Subcutaneous adipose tissue (tissue), 4 donors: Measurements from ENCODE around the gene MEP1A. TPM values are rescaled to one million over a fixed set of nuclear protein-coding genes. Genes with fewer than 3 reads are reported as not detected.

Experiments used
- total RNA-seq, 4 donors: library from RNA; depleted of rRNA; stranded (reverse); fragments of >200 nt; gene quantifications; one replicate each; pipeline ENCODE4 v1.1.0, GENCODE V29; 2016
- TF ChIP-seq, protein P1 (sequence below): fragments of 450-650 bp; IDR thresholded peaks from one replicate; pipeline ENCODE4 v1.5.1; 2016; ENCODE audit warnings: low read depth, mild to moderate bottlenecking, control low read depth, antibody characterized with exemption, moderate library complexity

The MEP1A gene
- total RNA-seq, 4 donors from 2014 or later: 0.65 TPM; not detected in 3

DNA sequence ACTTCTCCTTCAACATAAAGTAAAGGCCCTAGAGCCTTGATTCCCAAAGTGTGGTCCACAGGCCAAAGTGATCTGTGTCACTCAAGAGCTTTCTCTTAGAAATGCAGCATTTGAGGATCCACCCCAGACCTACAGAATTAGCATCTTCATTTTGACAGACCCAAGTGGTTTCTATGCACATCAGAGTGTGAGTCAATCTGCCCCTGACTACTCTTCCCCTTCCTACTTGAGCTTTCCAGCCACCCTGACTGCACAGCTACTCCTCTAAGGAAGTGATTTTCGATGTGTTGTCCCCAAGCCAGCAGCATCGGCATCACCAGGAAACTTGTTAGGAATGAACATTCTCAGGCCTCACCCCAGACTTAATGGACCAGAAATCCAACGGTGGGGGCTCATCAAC lies 2.6 kb downstream of the MEP1A start:
- TF ChIP-seq, protein P1, sequence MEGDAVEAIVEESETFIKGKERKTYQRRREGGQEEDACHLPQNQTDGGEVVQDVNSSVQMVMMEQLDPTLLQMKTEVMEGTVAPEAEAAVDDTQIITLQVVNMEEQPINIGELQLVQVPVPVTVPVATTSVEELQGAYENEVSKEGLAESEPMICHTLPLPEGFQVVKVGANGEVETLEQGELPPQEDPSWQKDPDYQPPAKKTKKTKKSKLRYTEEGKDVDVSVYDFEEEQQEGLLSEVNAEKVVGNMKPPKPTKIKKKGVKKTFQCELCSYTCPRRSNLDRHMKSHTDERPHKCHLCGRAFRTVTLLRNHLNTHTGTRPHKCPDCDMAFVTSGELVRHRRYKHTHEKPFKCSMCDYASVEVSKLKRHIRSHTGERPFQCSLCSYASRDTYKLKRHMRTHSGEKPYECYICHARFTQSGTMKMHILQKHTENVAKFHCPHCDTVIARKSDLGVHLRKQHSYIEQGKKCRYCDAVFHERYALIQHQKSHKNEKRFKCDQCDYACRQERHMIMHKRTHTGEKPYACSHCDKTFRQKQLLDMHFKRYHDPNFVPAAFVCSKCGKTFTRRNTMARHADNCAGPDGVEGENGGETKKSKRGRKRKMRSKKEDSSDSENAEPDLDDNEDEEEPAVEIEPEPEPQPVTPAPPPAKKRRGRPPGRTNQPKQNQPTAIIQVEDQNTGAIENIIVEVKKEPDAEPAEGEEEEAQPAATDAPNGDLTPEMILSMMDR: no peak

DNA sequence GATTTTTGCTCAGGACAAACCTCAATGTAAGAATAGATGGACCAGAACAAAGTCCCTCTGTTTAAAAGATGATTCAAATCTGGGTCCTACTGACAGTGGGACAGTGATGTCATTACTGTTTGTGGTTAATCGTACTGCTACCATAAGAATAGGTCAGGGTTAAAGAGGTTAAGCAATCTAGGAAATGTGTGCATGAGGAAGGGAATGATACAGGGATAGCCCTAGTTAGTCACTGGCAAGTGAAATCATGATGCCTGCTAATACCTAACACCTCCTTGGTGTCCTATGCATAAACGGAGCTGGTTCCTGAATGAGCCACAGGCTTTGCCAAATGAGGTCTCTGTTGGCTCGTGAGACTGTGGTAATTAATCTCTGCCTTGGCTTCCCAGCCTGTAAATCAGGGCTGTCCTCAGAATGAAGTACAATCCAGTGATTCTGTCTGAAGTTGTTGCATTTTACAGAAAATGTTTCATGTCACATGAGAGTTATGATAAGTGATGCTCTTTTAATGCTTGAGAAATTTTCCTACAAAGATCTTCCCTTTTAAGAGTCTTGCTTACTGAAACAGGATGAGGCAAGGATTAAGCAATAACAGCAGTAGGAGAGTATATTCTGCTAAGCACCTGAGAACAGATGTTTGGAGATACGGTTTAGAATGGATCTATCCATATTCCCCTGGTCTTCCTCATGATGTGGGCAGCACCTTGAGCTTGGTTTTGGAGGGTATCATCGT lies 3.8 kb downstream of the MEP1A start:
- TF ChIP-seq, protein P1: no peak

DNA sequence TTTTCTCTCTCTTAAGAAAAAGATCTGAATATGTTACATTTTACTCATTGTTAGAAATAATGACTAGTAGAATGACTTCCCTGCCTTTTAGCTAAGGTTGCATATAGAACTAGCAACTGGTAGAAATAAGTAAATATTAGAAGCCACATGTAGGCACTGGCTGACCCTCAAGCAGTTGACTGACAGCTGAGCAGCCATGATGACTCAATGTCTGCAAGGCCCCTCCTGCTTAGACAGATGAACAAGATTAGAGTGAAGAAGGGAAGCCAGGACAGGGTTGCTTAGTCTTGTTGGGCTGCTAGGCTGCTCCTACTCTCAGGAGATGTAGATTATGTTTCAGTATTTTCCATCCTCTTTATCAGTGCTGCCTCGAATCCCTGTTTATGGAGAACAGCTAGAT lies 6.5 kb downstream of the MEP1A start:
- TF ChIP-seq, protein P1: no peak

GRCh38 chr6:46808806-46809205 lies 15.6 kb downstream of the MEP1A start:
- TF ChIP-seq, protein P1: no peak

DNA sequence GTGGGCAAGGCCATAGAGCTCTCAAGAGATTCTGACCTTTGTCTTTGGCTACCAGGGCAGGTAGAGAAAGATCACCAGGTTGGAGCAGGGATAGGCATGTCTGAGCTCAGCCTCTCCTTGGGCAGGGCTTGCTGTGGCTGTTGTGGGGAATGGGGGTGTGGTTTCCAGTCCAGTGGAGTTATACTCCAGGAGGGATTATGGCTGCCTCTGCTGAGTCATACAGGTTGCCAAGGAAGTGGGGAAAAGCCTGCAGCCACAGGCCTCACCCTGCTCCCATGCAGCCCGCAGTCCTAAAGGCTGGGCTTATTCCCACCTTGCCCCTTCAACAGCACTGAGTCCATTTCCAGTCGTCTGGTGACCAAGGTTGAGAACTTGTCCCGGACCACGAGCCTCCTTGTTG lies 21.9 kb downstream of the MEP1A start:
- TF ChIP-seq, protein P1: no peak

DNA sequence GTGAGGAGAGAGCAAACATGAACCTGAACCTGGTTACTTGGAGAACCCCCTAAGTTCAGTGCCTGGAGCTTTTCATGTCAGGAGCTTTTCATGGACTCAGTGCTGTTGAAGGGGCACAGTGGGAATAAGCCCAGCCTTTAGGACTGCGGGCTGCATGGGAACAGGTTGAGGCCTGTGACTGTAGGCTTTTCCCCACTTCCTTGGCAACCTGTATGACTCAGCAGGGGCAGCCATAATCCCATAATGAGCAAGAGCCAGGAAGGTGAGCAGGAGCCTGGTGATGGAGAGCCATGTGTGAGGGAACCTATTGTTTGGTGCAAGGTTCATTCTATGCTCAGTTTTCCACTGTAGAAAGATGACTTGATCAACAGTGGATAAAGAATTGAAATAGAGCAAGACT lies 23.4 kb downstream of the MEP1A start:
- TF ChIP-seq, protein P1: no peak

DNA sequence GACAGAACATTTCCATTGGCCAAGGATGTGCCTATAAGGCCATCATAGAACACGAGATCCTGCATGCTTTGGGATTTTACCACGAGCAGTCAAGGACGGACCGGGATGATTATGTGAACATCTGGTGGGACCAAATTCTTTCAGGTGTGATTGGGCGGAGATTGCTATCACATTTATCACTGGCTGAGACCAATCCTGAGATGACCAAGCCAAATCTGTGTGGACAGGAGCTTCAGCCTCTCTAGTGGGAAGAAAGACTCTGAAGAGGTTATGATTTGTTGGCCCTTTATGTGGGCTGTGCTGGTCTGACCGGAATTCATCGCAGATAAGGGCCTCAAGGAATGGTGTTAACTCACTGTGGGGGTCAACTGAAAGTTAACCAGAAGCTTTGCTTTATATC lies 26.4 kb downstream of the MEP1A start:
- TF ChIP-seq, protein P1: no peak
